ENCODE measurements around the gene CETP. TPM values are rescaled to one million over a fixed set of nuclear protein-coding genes. Genes with fewer than 3 reads are reported as not detected.

CETP gene
- total and polyA plus RNA-seq, 2 of the 13 experiments (the other 11 are each of a cell fraction or from before 2014, with no cell fraction given), result 0.31 to 9.8 TPM

- TF ChIP-seq HIC2 (CRISPR knock-in tag; IDR thresholded peaks at IDR 0.05; ENCODE audit: low read depth) (peak; percentile 78; the same call in 1 of the 2 replicates), ZNF260 (CRISPR knock-in tag; IDR thresholded peaks at IDR 0.05; ENCODE audit: borderline replicate concordance, low read depth) (no peak), SRSF1 (optimal IDR thresholded peaks at IDR 0.05; ENCODE audit: low read depth, low read length) (peak; percentile 70), LCORL (IDR thresholded peaks at IDR 0.05) (no peak), LCORL (CRISPR knock-in tag; IDR thresholded peaks at IDR 0.05) (peak; percentile 65; the same call in 1 of the 2 replicates), ZNF136 (CRISPR knock-in tag; IDR thresholded peaks at IDR 0.05; ENCODE audit: low read depth) (peak; percentile 91), ZNF510 (CRISPR knock-in tag; IDR thresholded peaks at IDR 0.05; ENCODE audit: low read depth) (no peak; the same call in 1 of the 2 replicates), ZNF782 (CRISPR knock-in tag; IDR thresholded peaks at IDR 0.05; ENCODE audit: borderline replicate concordance) (no peak), PAXIP1 (CRISPR knock-in tag; conservative IDR thresholded peaks at IDR 0.05) (no peak; the same call in none of the 2 replicates), ZNF574 (CRISPR knock-in tag; IDR thresholded peaks at IDR 0.05) (peak; percentile 41), SKI (IDR thresholded peaks at IDR 0.05; ENCODE audit: partially characterized antibody) (no peak), ZBTB42 (CRISPR knock-in tag; IDR thresholded peaks at IDR 0.05) (no peak), SALL1 (CRISPR knock-in tag; IDR thresholded peaks at IDR 0.05) (peak; percentile 74), BHLHE40 (IDR thresholded peaks at IDR 0.05; ENCODE audit: low read length) (peak; percentile 67), ZNF232 (CRISPR knock-in tag; IDR thresholded peaks at IDR 0.05; ENCODE audit: borderline replicate concordance) (0 out of 2 replicates have a peak, but pooled peaks have one; percentile 49), EP300 (IDR thresholded peaks at IDR 0.05; ENCODE audit: low read depth in 2 of 2, low read length in 2 of 2) (no peak), EP300 (CRISPR knock-in tag; IDR thresholded peaks at IDR 0.05; ENCODE audit: borderline replicate concordance) (no peak), KLF11 (CRISPR knock-in tag; IDR thresholded peaks at IDR 0.05) (peak; percentile 85; the same call in 1 of the 2 replicates), NFKB2 (CRISPR knock-in tag; IDR thresholded peaks at IDR 0.05; ENCODE audit: borderline replicate concordance) (peak; percentile 81), ZNF660 (CRISPR knock-in tag; IDR thresholded peaks at IDR 0.05; ENCODE audit: borderline replicate concordance, low read depth) (no peak), ZNF224 (CRISPR knock-in tag; IDR thresholded peaks at IDR 0.05) (peak; percentile 63; the same call in 1 of the 2 replicates)
Observed at GRCh38 chr16:56988948-56989945, 27.5 kb downstream of the CETP start, which contains the start of gene NLRC5 (continued).
